Thyroid gland (tissue), 4 donors: ENCODE measurements around the gene WDTC1. TPM values are rescaled to one million over a fixed set of nuclear protein-coding genes. Genes with fewer than 3 reads are reported as not detected.
"Not testable (repeated sequence)": the region's sequence is repeated elsewhere in the genome, so short reads cannot be mapped to it uniquely, and the experiment has no call there.

Experiments used
- DNase-seq, 2 donors: peaks; one replicate each; pipeline ENCODE4 v3.0.0-alpha.2; 2019
- H3K27ac ChIP-seq, 3 donors: fragments of 200-600 bp; sonication (generic); 1 replicate in 2 of 3; 2 replicates in 1 of 3; pipeline ENCODE4 v1.5.1; 2016 to 2019; ENCODE audit warnings: mild to moderate bottlenecking in 1 of 3, moderate library complexity in 1 of 3
- H3K27me3 ChIP-seq: fragments of 200-600 bp; sonication (generic); one replicate; pipeline ENCODE4 v1.5.1; 2019
- H3K36me3 ChIP-seq, 2 donors: fragments of 200-600 bp; sonication (generic); one replicate each; pipeline ENCODE4 v1.5.1; 2016 to 2019
- H3K4me1 ChIP-seq, 2 donors: fragments of 200-600 bp; sonication (generic); one replicate each; pipeline ENCODE4 v1.5.1; 2017 to 2019
- H3K4me3 ChIP-seq, 3 donors: fragments of 200-600 bp; sonication (generic); replicated peaks in 1 of 3; 1 replicate in 2 of 3; 2 replicates in 1 of 3; pipeline ENCODE4 v1.5.1; 2016; ENCODE audit warnings: mild to moderate bottlenecking in 1 of 3
- H3K9me3 ChIP-seq: fragments of 200-600 bp; sonication (generic); one replicate; pipeline ENCODE4 v1.5.1; 2017
- POLR2A ChIP-seq, 2 donors: fragments of 450-650 bp; IDR thresholded peaks; one replicate each; pipeline ENCODE4 v1.6.1; 2017; ENCODE audit warnings: antibody characterized with exemption in 2 of 2, mild to moderate bottlenecking in 2 of 2, moderate library complexity in 1 of 2
- WGBS, 2 donors: methylation state at CpG; one replicate each; pipeline ENCODE4 v1.1.5; 2017; 5-methylcytosine and 5-hydroxymethylcytosine counted together
- intact Hi-C: fragments of 100-400 bp; cut with DNase I; formaldehyde crosslinking; loops from one replicate; pipeline ENCODE4 v1.15.1; 2023
- total RNA-seq, 4 donors: library from RNA; depleted of rRNA; stranded (reverse); fragments of >200 nt; gene quantifications; one replicate each; pipeline ENCODE4 v1.2.3, GENCODE V29; 2016
- TF ChIP-seq, protein P1 (sequence below), 6 experiments: fragments of 200-600 bp in 3 of 6; fragments of 450-650 bp in 3 of 6; sonication (generic) in 3 of 6; IDR thresholded peaks; one replicate each; pipeline ENCODE4 v1.5.1; 2016 to 2019; ENCODE audit warnings: antibody characterized with exemption in 6 of 6, mild to moderate bottlenecking in 2 of 6, inconsistent platforms in 1 of 6, moderate library complexity in 1 of 6

The WDTC1 gene
- total RNA-seq = 10 to 100 TPM; 46.1 to 66.6 (median 48.1) TPM

- intact Hi-C loops = loop anchor here (10.0 kb wide), 1 partner anchor 79 kb away; the partner anchor contains the start of gene SLC9A1
- Histone ChIP-seq H3K4me3 (peak within 1 kb of the TSS in 2 of 3 donors; percentile 47 to 99), H3K9me3 (no peaks in the 10 kb centered on the region), H3K36me3 (no peaks in the 10 kb centered on the region), H3K4me1 (peaks cover 22% of the 10 kb centered on the region in 2 donors), H3K27me3 (no peaks in the 10 kb centered on the region), H3K27ac (peak within 1 kb of the TSS; percentile 61 to 87 (median 86))
- WGBS, 2 donors = 0 to 2% methylated on average over 22 to 30 of the region's 71 CpGs
- peak; percentile 98 for DNase-seq
- peak in 1 of 2 donors; percentile 86 for TF ChIP-seq POLR2A (IDR thresholded peaks at IDR 0.05)
- TF ChIP-seq, protein P1, sequence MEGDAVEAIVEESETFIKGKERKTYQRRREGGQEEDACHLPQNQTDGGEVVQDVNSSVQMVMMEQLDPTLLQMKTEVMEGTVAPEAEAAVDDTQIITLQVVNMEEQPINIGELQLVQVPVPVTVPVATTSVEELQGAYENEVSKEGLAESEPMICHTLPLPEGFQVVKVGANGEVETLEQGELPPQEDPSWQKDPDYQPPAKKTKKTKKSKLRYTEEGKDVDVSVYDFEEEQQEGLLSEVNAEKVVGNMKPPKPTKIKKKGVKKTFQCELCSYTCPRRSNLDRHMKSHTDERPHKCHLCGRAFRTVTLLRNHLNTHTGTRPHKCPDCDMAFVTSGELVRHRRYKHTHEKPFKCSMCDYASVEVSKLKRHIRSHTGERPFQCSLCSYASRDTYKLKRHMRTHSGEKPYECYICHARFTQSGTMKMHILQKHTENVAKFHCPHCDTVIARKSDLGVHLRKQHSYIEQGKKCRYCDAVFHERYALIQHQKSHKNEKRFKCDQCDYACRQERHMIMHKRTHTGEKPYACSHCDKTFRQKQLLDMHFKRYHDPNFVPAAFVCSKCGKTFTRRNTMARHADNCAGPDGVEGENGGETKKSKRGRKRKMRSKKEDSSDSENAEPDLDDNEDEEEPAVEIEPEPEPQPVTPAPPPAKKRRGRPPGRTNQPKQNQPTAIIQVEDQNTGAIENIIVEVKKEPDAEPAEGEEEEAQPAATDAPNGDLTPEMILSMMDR (IDR thresholded peaks at IDR 0.05) = no peak
Observed at GRCh38 chr1:27234049-27234882, at the start of gene WDTC1. TSS of gene WDTC1 (plus strand) at chr1:27234632. CDS start at chr1:27261055, 26,423 bp downstream.

DNA sequence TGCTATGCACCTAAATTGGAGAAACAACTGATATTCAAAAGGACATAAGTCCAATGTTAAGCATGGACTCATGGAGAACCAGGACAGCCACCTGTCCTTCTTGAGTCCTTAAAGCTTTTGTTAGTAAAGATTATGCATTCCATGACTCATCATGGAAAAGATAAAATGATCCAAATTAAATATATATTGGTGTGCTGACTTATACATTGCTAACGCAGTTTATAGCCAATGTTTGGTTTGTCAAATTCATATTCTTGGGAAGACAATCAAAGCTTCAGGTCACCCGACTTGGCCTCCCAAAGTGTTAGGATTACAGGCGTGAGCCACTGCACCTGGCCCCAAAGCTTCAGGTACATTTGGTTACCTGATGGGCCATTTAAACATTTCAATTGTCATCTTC is 49.8 kb upstream of the WDTC1 start:
- H3K27me3 ChIP-seq, H3K4me3 ChIP-seq, H3K9me3 ChIP-seq, H3K4me1 ChIP-seq, intact Hi-C loops, H3K36me3 ChIP-seq, H3K27ac ChIP-seq, DNase-seq: not testable (repeated sequence)
- WGBS, 2 donors = 84 to 91% methylated on average over 3 of the region's 3 CpGs

- no peak for DNase-seq
- Histone ChIP-seq H3K9me3 (no peaks in the 10 kb centered on the region), H3K27me3 (no peaks in the 10 kb centered on the region), H3K36me3 (no peaks in the 10 kb centered on the region), H3K4me1 (no peaks in the 10 kb centered on the region), H3K4me3 (no peak overlapping the region), H3K27ac (no peak overlapping the region)
- intact Hi-C loops = no loop called here
- WGBS, 2 donors = 77 to 86% methylated on average over 8 of the region's 8 CpGs
- no peak for TF ChIP-seq POLR2A (IDR thresholded peaks at IDR 0.05)
- TF ChIP-seq, protein P1 (IDR thresholded peaks at IDR 0.05) = no peak
Observed at GRCh38 chr1:27192039-27192529, 42.3 kb upstream of the WDTC1 start.

DNA sequence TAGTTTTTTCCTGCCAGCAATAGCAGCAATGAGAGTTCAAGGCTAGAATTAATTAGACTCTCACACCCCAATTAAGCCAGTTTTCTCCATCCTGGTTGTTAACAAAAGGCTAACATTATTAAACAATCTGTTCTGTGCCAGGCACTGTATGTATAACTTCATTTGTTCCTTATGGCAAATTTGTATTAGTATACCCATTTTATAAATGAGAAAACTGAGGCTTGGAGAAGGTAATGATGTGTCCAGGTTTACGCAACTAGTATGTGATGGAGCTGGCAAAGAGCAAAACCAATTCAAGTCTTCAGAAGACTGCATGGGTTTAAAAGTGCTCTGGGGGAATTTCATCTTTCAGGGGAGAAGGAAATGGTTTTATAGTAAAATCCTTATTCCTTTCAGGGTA is 41.2 kb upstream of the WDTC1 start:
- WGBS, 2 donors = 89 to 95% methylated on average over 1 of the region's 1 CpG
- Histone ChIP-seq H3K27me3 (no peaks in the 10 kb centered on the region), H3K4me1 (no peaks in the 10 kb centered on the region), H3K36me3 (no peaks in the 10 kb centered on the region), H3K9me3 (no peaks in the 10 kb centered on the region), H3K4me3 (no peak overlapping the region), H3K27ac (no peak overlapping the region)
- no peak for DNase-seq
- intact Hi-C loops = no loop called here
- TF ChIP-seq, protein P1 (IDR thresholded peaks at IDR 0.05) = no peak
- no peak for TF ChIP-seq POLR2A (IDR thresholded peaks at IDR 0.05)

DNA sequence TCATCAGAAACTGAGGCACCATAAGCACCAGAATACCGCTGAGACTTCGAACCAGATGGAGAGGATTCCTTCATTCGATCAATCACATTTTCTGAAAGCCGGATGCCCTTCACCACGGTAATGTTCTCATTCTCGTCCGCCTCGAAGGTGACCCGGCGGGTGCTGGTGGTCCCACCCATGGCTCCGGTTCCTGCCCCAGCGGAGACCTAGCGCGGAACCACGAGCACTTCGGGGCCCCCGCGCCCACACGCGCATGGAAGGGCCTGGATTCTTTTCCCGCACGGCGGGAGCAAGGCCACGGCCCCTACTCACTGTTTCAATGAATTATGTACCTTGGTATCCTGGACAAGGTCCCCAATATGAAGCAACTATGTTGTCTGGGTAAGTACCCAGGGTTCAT is 33.1 kb upstream of the WDTC1 start:
- Histone ChIP-seq H3K4me1 (no peaks in the 10 kb centered on the region), H3K9me3 (no peaks in the 10 kb centered on the region), H3K27ac (no peak overlapping the region), H3K27me3 (no peaks in the 10 kb centered on the region), H3K36me3 (no peaks in the 10 kb centered on the region), H3K4me3 (no peak overlapping the region)
- intact Hi-C loops = loop anchor here (5.0 kb wide), 1 partner anchor 81 kb away; no protein-coding TSS in a partner anchor
- DNase-seq = no peak
- 94 to 95% methylated on average over 24 of the region's 24 CpGs for WGBS, 2 donors
- TF ChIP-seq, protein P1 (IDR thresholded peaks at IDR 0.05) = no peak
- TF ChIP-seq POLR2A (IDR thresholded peaks at IDR 0.05) = no peak
